ENCODE measurements around the gene RYR2. TPM values are rescaled to one million over a fixed set of nuclear protein-coding genes. Genes with fewer than 3 reads are reported as not detected.

The RYR2 gene
- total and polyA plus RNA-seq, 2 donors (not counting 1 experiment from before 2014, with no cell fraction given) = not detected

DNA sequence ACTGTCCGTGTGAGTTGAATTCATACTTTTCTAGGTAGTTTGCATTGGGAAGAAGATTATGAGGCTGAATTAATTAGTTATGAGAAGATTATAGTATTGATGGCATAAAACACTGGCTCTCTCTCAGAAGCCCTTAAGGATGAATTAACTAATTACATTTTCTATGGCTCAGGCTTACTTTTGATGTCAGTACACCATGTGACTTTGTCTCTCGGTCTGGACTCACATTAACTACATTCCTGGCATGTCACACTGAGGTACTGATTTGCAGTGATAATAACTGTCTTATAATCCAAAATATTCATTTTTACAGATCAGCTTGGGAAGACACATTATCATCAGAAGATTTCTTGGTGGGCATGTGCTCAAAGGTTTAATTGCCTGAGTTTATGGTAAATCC lies 486.6 kb downstream of the RYR2 start:
- Mint-ChIP-seq H3K4me3 (no peak overlapping the region), H3K27me3 (no peaks in the 10 kb centered on the region), H3K27ac (no peak overlapping the region), H3K9me3 (ENCODE audit: insufficient read depth) (no peaks in the 10 kb centered on the region), H3K4me1 (no peaks in the 10 kb centered on the region)
- ATAC-seq (ENCODE audit: low read depth) (no peak), DNase-seq (no peak)
- TF ChIP-seq, protein P1, sequence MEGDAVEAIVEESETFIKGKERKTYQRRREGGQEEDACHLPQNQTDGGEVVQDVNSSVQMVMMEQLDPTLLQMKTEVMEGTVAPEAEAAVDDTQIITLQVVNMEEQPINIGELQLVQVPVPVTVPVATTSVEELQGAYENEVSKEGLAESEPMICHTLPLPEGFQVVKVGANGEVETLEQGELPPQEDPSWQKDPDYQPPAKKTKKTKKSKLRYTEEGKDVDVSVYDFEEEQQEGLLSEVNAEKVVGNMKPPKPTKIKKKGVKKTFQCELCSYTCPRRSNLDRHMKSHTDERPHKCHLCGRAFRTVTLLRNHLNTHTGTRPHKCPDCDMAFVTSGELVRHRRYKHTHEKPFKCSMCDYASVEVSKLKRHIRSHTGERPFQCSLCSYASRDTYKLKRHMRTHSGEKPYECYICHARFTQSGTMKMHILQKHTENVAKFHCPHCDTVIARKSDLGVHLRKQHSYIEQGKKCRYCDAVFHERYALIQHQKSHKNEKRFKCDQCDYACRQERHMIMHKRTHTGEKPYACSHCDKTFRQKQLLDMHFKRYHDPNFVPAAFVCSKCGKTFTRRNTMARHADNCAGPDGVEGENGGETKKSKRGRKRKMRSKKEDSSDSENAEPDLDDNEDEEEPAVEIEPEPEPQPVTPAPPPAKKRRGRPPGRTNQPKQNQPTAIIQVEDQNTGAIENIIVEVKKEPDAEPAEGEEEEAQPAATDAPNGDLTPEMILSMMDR (IDR thresholded peaks at IDR 0.05) = no peak
- TF ChIP-seq EZH2 (IDR thresholded peaks at IDR 0.05; ENCODE audit: borderline replicate concordance, insufficient read depth, low read depth, low read length, poor library complexity, severe bottlenecking) = no peak
- CTCF ChIA-PET = no interaction called here
- H3K4me2 ChIP-seq (replicated peaks; ENCODE audit: low read depth, low read length, poor library complexity, severe bottlenecking) = no peak overlapping the region
- no peak overlapping the region for H3K27ac ChIP-seq (ENCODE audit: low read length in 2 of 2)
- H3K9me3 ChIP-seq (ENCODE audit: control extremely low read depth in 1 of 3, control insufficient read depth in 2 of 3, insufficient read depth in 1 of 3, low read length in 2 of 3) = peaks cover 0 to 7% (median 1%) of the 10 kb centered on the region in 3 donors
- no peaks in the 10 kb centered on the region for H3K36me3 ChIP-seq (replicated peaks in 1 of 2; ENCODE audit: control extremely low read depth in 1 of 2, control insufficient read depth in 1 of 2, extremely low read depth in 1 of 2, insufficient read depth in 2 of 2, low read length in 1 of 2)
- no peaks in the 10 kb centered on the region for H3K79me2 ChIP-seq (ENCODE audit: control insufficient read depth, insufficient read depth, low read length)
- H3K4me1 ChIP-seq (ENCODE audit: control insufficient read depth in 2 of 2, insufficient read depth in 2 of 2, low read length in 2 of 2) = no peaks in the 10 kb centered on the region
- WGBS (ENCODE audit: insufficient coverage) = no CpG with 5 or more reads among the region's 2 CpGs
- intact Hi-C loops (cut with micrococcal nuclease) = no loop called here
- H3K9ac ChIP-seq (ENCODE audit: low read length) = no peak overlapping the region
- H2AFZ ChIP-seq (ENCODE audit: insufficient read depth, low read depth, low read length, poor library complexity, severe bottlenecking) = no peak overlapping the region
- H4K20me1 ChIP-seq (ENCODE audit: control insufficient read depth, insufficient read depth, low read length, poor library complexity, severe bottlenecking) = no peaks in the 10 kb centered on the region
- H3K27me3 ChIP-seq (replicated peaks in 1 of 4; ENCODE audit: control extremely low read depth in 1 of 4, control insufficient read depth in 3 of 4, insufficient read depth in 4 of 4, low read length in 3 of 4) = no peaks in the 10 kb centered on the region
- no peak overlapping the region for H3K4me3 ChIP-seq (ENCODE audit: control extremely low read depth in 1 of 5, extremely low read depth in 1 of 5, insufficient read depth in 1 of 5, low read depth in 2 of 5, low read length in 4 of 5)
- POLR2A ChIA-PET = no interaction called here

DNA sequence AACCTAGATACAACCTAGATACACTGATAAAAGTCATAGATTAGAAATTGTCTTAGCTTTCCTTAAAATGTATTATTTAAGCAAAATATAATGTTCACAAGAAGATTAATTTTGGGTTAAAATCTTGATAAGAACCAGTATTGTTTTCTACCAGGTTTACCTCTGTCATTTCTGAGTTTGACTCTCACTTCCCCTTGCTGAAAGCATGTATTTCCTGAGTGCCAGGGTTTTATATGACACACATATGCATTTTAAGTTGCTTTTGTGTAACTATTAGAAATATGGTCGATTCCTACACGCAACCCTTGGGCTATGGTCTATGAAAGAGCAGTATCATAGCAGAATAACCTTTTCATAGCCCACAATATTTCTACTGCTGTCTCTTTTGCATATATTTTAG lies 497.1 kb downstream of the RYR2 start:
- H3K9ac ChIP-seq (ENCODE audit: low read length) = no peak overlapping the region
- CTCF ChIA-PET = no interaction called here
- H3K36me3 ChIP-seq (replicated peaks in 1 of 2; ENCODE audit: control extremely low read depth in 1 of 2, control insufficient read depth in 1 of 2, extremely low read depth in 1 of 2, insufficient read depth in 2 of 2, low read length in 1 of 2) = no peaks in the 10 kb centered on the region
- no CpG with 5 or more reads among the region's 2 CpGs for WGBS (ENCODE audit: insufficient coverage)
- DNase-seq (no peak), ATAC-seq (ENCODE audit: low read depth) (no peak)
- H3K9me3 Mint-ChIP-seq (ENCODE audit: insufficient read depth) = no peaks in the 10 kb centered on the region
- TF ChIP-seq EZH2 (IDR thresholded peaks at IDR 0.05; ENCODE audit: borderline replicate concordance, insufficient read depth, low read depth, low read length, poor library complexity, severe bottlenecking) = no peak
- TF ChIP-seq, protein P1 (IDR thresholded peaks at IDR 0.05) = no peak
- POLR2A ChIA-PET = no interaction called here
- no peaks in the 10 kb centered on the region for H3K4me1 Mint-ChIP-seq
- H3K27me3 ChIP-seq (replicated peaks in 1 of 4; ENCODE audit: control extremely low read depth in 1 of 4, control insufficient read depth in 3 of 4, insufficient read depth in 4 of 4, low read length in 3 of 4) = no peaks in the 10 kb centered on the region
- H3K79me2 ChIP-seq (ENCODE audit: control insufficient read depth, insufficient read depth, low read length) = no peaks in the 10 kb centered on the region
- H4K20me1 ChIP-seq (ENCODE audit: control insufficient read depth, insufficient read depth, low read length, poor library complexity, severe bottlenecking) = no peaks in the 10 kb centered on the region
- intact Hi-C loops (cut with micrococcal nuclease) = no loop called here
- no peaks in the 10 kb centered on the region for H3K27me3 Mint-ChIP-seq
- no peaks in the 10 kb centered on the region for H3K4me1 ChIP-seq (ENCODE audit: control insufficient read depth in 2 of 2, insufficient read depth in 2 of 2, low read length in 2 of 2)
- H3K27ac ChIP-seq (ENCODE audit: low read length in 2 of 2) = no peak overlapping the region
- no peak overlapping the region for H3K4me3 Mint-ChIP-seq
- H3K4me2 ChIP-seq (replicated peaks; ENCODE audit: low read depth, low read length, poor library complexity, severe bottlenecking) = no peak overlapping the region
- H2AFZ ChIP-seq (ENCODE audit: insufficient read depth, low read depth, low read length, poor library complexity, severe bottlenecking) = no peak overlapping the region
- H3K4me3 ChIP-seq (ENCODE audit: control extremely low read depth in 1 of 5, extremely low read depth in 1 of 5, insufficient read depth in 1 of 5, low read depth in 2 of 5, low read length in 4 of 5) = no peak overlapping the region
- no peak overlapping the region for H3K27ac Mint-ChIP-seq
- no peaks in the 10 kb centered on the region for H3K9me3 ChIP-seq (ENCODE audit: control extremely low read depth in 1 of 3, control insufficient read depth in 2 of 3, insufficient read depth in 1 of 3, low read length in 2 of 3)
